K562 (cell line): ENCODE data around the gene SBNO1. TPM values are rescaled to one million over a fixed set of nuclear protein-coding genes. Genes with fewer than 3 reads are reported as not detected.

Experiments used
- ATAC-seq: fragments of 200-7000 bp; cut with Tn5 transposase; 3 replicates; pipeline ENCODE4 v1.9.1; 2020; ENCODE audit warnings: moderate library complexity
- BruUV-seq: library from RNA; stranded (reverse); fragments of 400-500 nt; replicated peaks from 2 replicates; lab custom pipeline; 2021; lab: Mats Ljungman, UMichigan
- CTCF ChIA-PET: fragments of 300-600 bp; formaldehyde crosslinking; extraction: SDS; loops from one replicate; lab custom pipeline; 2021; ENCODE audit warnings: low intra/inter-chr PET ratio; lab: Yijun Ruan, JAX
- POLR2A ChIA-PET: fragments of 300-600, 350-650 bp; sonication (Branson Sonifier 250); formaldehyde crosslinking; extraction: SDS; loops from one replicate; lab custom pipeline; 2021; ENCODE audit warnings: antibody characterized with exemption, inconsistent platforms; lab: Yijun Ruan, JAX
- DNase-seq, 4 experiments: peaks; one replicate each; pipeline versions ENCODE4 v3.0.0 to v3.0.0-alpha.2; 2011 to 2018; ENCODE audit warnings: low spot score in 3 of 4, mixed read lengths in 3 of 4; ENCODE audit errors: extremely low read depth in 1 of 4
- FAIRE-seq: peaks from 2 replicates; lab custom pipeline; 2011; peaks lifted over from hg19 to GRCh38; lab: Jason Lieb, UNC
- H2AFZ ChIP-seq: 2 replicates; pipeline ENCODE4 v1.6.0; 2011; ENCODE audit warnings: low read depth, low read length, control low read depth, inconsistent platforms
- H3K27ac ChIP-seq: fragments of 200-600 bp; 3 replicates; pipeline ENCODE4 v1.8.0; 2011; ENCODE audit warnings: low read depth, mild to moderate bottlenecking, control low read depth, inconsistent platforms, low read length, moderate library complexity, mixed read lengths; ENCODE audit errors: extremely low read depth
- H3K27me3 ChIP-seq, 2 experiments: fragments of 300-600 bp in 1 of 2; 2 replicates in 1 of 2; 3 replicates in 1 of 2; pipeline versions ENCODE4 v1.6.0 to v1.8.0; 2011; ENCODE audit warnings: inconsistent platforms in 2 of 2, low read length in 2 of 2, mild to moderate bottlenecking in 1 of 2, mixed read lengths in 1 of 2, moderate library complexity in 1 of 2; ENCODE audit not compliant: control insufficient read depth in 2 of 2, insufficient read depth in 2 of 2
- H3K36me3 ChIP-seq: fragments of 300-600 bp; 3 replicates; pipeline ENCODE4 v1.8.0; 2011; ENCODE audit warnings: mild to moderate bottlenecking, low read length, inconsistent platforms; ENCODE audit not compliant: control insufficient read depth, insufficient read depth
- H3K4me1 ChIP-seq, 2 experiments: fragments of 200-600 bp in 1 of 2; replicated peaks in 1 of 2; 2 replicates in 1 of 2; 3 replicates in 1 of 2; pipeline versions ENCODE4 v1.5.1 to v1.8.0; 2011; ENCODE audit warnings: inconsistent platforms in 2 of 2, low read length in 2 of 2, mild to moderate bottlenecking in 1 of 2, mixed read lengths in 1 of 2, moderate library complexity in 1 of 2; ENCODE audit not compliant: control insufficient read depth in 2 of 2, insufficient read depth in 2 of 2
- H3K4me2 ChIP-seq: 2 replicates; pipeline ENCODE4 v1.6.1; 2011; ENCODE audit warnings: low read length, control low read depth, inconsistent platforms, mixed read lengths; ENCODE audit not compliant: insufficient read depth
- H3K4me3 ChIP-seq: fragments of 200-600 bp; sonication (generic), shearing (Covaris generic); 2 replicates; pipeline ENCODE4 v1.5.1; 2016; ENCODE audit warnings: control low read depth, inconsistent platforms
- H3K79me2 ChIP-seq: fragments of 200-600 bp; 3 replicates; pipeline ENCODE4 v1.8.0; 2011; ENCODE audit warnings: low read length, inconsistent platforms; ENCODE audit not compliant: control insufficient read depth, insufficient read depth
- H3K9ac ChIP-seq, 2 experiments: 2 replicates each; pipeline versions ENCODE4 v1.6.0 to v1.6.1; 2011; ENCODE audit warnings: low read depth in 2 of 2, low read length in 2 of 2, control low read depth in 1 of 2, inconsistent platforms in 1 of 2, mild to moderate bottlenecking in 1 of 2, mixed read lengths in 1 of 2; ENCODE audit not compliant: insufficient read depth in 1 of 2
- H3K9me1 ChIP-seq: one replicate; pipeline ENCODE4 v1.6.0; 2011; ENCODE audit warnings: inconsistent platforms, mild to moderate bottlenecking, low read length, moderate library complexity; ENCODE audit not compliant: control insufficient read depth, insufficient read depth
- H3K9me3 ChIP-seq: replicated peaks from 2 replicates; pipeline ENCODE4 v1.5.1; 2011; ENCODE audit warnings: low read depth, low read length, inconsistent platforms; ENCODE audit not compliant: control insufficient read depth, insufficient read depth
- H4K20me1 ChIP-seq: replicated peaks from 2 replicates; pipeline ENCODE4 v1.6.1; 2011; ENCODE audit warnings: low read length, inconsistent platforms, mixed read lengths; ENCODE audit not compliant: control insufficient read depth, insufficient read depth
- ARNT ChIP-seq, 2 experiments: fragments of 450-650 bp; IDR thresholded peaks; 2 replicates each; pipeline ENCODE4 v1.6.1; 2016; ENCODE audit warnings: mild to moderate bottlenecking in 1 of 2
- CAMTA2 ChIP-seq: fragments of 250-450 bp; sonication (Bioruptor Pico); conservative IDR thresholded peaks from 2 replicates; pipeline ENCODE4 v1.5.1; 2022
- ELF1 ChIP-seq: fragments of 200-800 bp; sonication (Bioruptor generic); IDR thresholded peaks from 2 replicates; pipeline ENCODE4 v1.6.1; 2016; ENCODE audit warnings: missing genetic modification characterization, missing compliant biosample characterization
- FUS ChIP-seq: fragments of 200-400 bp; formaldehyde crosslinking; optimal IDR thresholded peaks from 2 replicates; pipeline ENCODE3; 2017; ENCODE audit warnings: low read depth, low read length
- IFI16 ChIP-seq: fragments of 250-450 bp; sonication (Bioruptor Pico); IDR thresholded peaks from 2 replicates; pipeline ENCODE4 v2.1.2; 2022; ENCODE audit warnings: mild to moderate bottlenecking, inconsistent platforms
- OTX1 ChIP-seq: fragments of 450-650 bp; formaldehyde crosslinking; IDR thresholded peaks from 2 replicates; pipeline ENCODE4 v1.4.0; 2022; ENCODE audit warnings: mild to moderate bottlenecking
- POLR2A ChIP-seq: fragments of 450-650 bp; conservative IDR thresholded peaks from 2 replicates; pipeline ENCODE4 v1.6.1; 2016
- POLR2AphosphoS2 ChIP-seq: IDR thresholded peaks from 2 replicates; pipeline ENCODE4 v1.6.1; 2012; ENCODE audit warnings: low read length, improper control_type of control experiment
- RBM34 ChIP-seq: fragments of 200-400 bp; formaldehyde crosslinking; IDR thresholded peaks from 2 replicates; pipeline ENCODE4 v1.6.1; 2018; ENCODE audit warnings: low read length, borderline replicate concordance; ENCODE audit not compliant: insufficient read depth
- SMARCA5 ChIP-seq: fragments of 450-650 bp; IDR thresholded peaks from 2 replicates; pipeline ENCODE4 v1.6.1; 2016
- SUPT5H ChIP-seq: fragments of 450-650 bp; IDR thresholded peaks from 2 replicates; pipeline ENCODE4 v1.6.1; 2016
- WHSC1 ChIP-seq: IDR thresholded peaks from one replicate; pipeline ENCODE4 v1.6.1; 2012; ENCODE audit warnings: low read length, control low read depth, inconsistent platforms
- ZKSCAN1 ChIP-seq: fragments of 150-350 bp; IDR thresholded peaks from 2 replicates; pipeline ENCODE4 v1.6.1; 2016; ENCODE audit warnings: low read depth, low read length
- ZNF143 ChIP-seq: sonication (generic); formaldehyde crosslinking; IDR thresholded peaks from 2 replicates; pipeline ENCODE4 v1.9.0; 2022; ENCODE audit warnings: mild to moderate bottlenecking, missing genetic modification reagents
- WGBS: fragments of 100-300 bp; shearing (Covaris generic); methylation state at CpG from one replicate; pipeline ENCODE4 v1.1.6; 2016; ENCODE audit warnings: low coverage, mixed read lengths; ENCODE audit not compliant: insufficient coverage; ENCODE audit errors: missing lambda C conversion rate; 5-methylcytosine and 5-hydroxymethylcytosine counted together
- in situ Hi-C: fragments of 300-500 bp; cut with MboI; formaldehyde crosslinking; loops from 4 replicates; pipeline ENCODE4 v1.15.0; 2018; ENCODE audit warnings: inconsistent platforms, mixed read lengths
- intact Hi-C: fragments of 100-400 bp; cut with micrococcal nuclease; formaldehyde crosslinking; loops from 2 replicates; pipeline ENCODE4 v1.14.2; 2022
- polyA plus RNA-seq, 8 experiments: library from polyadenylated mRNA; depleted of rRNA in 4 of 8; stranded (reverse) in 5 of 8; unstranded in 3 of 8; fragments of >200 nt; fragmentation: Nextera tagmentation in 2 of 8; fragmentation: Illumina TruSeq in 1 of 8; extraction: Ambion mirVana in 2 of 8; extraction: Trizol in 1 of 8; gene quantifications; 2 replicates each; pipeline versions ENCODE4 v1.2.1 to v1.2.3, GENCODE V29; 2011 to 2014; ENCODE audit warnings: inconsistent platforms in 1 of 8, missing spikeins in 1 of 8
- total RNA-seq, 7 experiments: library from RNA; depleted of rRNA in 6 of 7; stranded (reverse); fragments of >200 nt in 6 of 7; fragmentation: Illumina TruSeq in 2 of 7; extraction: Trizol in 2 of 7; gene quantifications; 2 replicates each; pipeline versions ENCODE4 v1.2.1 to v1.2.3, GENCODE V29; 2011 to 2021; ENCODE audit warnings: low replicate concordance in 1 of 7
- TF ChIP-seq, protein P1 (sequence below): fragments of 450-650 bp; conservative IDR thresholded peaks from 2 replicates; pipeline ENCODE4 v1.6.1; 2016; ENCODE audit warnings: missing genetic modification characterization, low read depth, mild to moderate bottlenecking, missing compliant biosample characterization, moderate library complexity
- TF ChIP-seq, protein P2 (sequence below), 2 experiments: fragments of 450-650 bp; IDR thresholded peaks; 2 replicates each; pipeline ENCODE4 v1.6.1; 2016; ENCODE audit warnings: mild to moderate bottlenecking in 2 of 2, borderline replicate concordance in 1 of 2, low read depth in 1 of 2, moderate library complexity in 1 of 2

Gene SBNO1
- total and polyA plus RNA-seq, 9 of the 15 experiments (the other 6 are each of a cell fraction or from before 2014, with no cell fraction given) = 14.9 to 77.1 (median 35.9) TPM

DNA sequence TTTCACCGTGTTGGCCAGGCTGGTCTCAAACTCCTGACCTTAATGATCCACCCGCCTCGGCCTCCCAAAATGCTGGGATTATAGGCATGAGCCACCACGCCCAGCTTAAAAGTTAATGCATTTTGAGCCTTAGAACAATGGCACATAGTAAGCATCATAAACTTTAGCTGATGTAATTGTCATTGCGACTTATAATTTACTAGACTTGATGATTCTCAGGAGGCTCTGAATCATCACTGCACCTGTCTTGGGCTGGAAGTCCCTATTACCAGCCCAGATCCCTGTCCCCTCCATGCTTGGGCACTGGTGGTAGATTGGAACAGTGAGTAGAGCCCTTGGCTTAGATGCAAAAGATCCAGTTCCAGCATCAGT is 45.4 kb upstream of the SBNO1 start:
- peak; percentile 15 for ATAC-seq
- TF ChIP-seq SUPT5H (peak; percentile 25; the same call in 1 of the 2 replicates), FUS (no peak), ELF1 (tag) (no peak), IFI16 (CRISPR knock-in tag) (no peak), ZKSCAN1 (no peak), CAMTA2 (no peak), POLR2A (peak; percentile 16), SMARCA5 (no peak), POLR2AphosphoS2 (peak; percentile 76), ARNT (IDR thresholded peaks at IDR 0.05) (no peak), WHSC1 (no peak), OTX1 (no peak), ZNF143 (CRISPR knock-in tag) (no peak), RBM34 (no peak)
- TF ChIP-seq, protein P1, sequence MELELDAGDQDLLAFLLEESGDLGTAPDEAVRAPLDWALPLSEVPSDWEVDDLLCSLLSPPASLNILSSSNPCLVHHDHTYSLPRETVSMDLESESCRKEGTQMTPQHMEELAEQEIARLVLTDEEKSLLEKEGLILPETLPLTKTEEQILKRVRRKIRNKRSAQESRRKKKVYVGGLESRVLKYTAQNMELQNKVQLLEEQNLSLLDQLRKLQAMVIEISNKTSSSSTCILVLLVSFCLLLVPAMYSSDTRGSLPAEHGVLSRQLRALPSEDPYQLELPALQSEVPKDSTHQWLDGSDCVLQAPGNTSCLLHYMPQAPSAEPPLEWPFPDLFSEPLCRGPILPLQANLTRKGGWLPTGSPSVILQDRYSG (tag) = no peak
- TF ChIP-seq, protein P2, sequence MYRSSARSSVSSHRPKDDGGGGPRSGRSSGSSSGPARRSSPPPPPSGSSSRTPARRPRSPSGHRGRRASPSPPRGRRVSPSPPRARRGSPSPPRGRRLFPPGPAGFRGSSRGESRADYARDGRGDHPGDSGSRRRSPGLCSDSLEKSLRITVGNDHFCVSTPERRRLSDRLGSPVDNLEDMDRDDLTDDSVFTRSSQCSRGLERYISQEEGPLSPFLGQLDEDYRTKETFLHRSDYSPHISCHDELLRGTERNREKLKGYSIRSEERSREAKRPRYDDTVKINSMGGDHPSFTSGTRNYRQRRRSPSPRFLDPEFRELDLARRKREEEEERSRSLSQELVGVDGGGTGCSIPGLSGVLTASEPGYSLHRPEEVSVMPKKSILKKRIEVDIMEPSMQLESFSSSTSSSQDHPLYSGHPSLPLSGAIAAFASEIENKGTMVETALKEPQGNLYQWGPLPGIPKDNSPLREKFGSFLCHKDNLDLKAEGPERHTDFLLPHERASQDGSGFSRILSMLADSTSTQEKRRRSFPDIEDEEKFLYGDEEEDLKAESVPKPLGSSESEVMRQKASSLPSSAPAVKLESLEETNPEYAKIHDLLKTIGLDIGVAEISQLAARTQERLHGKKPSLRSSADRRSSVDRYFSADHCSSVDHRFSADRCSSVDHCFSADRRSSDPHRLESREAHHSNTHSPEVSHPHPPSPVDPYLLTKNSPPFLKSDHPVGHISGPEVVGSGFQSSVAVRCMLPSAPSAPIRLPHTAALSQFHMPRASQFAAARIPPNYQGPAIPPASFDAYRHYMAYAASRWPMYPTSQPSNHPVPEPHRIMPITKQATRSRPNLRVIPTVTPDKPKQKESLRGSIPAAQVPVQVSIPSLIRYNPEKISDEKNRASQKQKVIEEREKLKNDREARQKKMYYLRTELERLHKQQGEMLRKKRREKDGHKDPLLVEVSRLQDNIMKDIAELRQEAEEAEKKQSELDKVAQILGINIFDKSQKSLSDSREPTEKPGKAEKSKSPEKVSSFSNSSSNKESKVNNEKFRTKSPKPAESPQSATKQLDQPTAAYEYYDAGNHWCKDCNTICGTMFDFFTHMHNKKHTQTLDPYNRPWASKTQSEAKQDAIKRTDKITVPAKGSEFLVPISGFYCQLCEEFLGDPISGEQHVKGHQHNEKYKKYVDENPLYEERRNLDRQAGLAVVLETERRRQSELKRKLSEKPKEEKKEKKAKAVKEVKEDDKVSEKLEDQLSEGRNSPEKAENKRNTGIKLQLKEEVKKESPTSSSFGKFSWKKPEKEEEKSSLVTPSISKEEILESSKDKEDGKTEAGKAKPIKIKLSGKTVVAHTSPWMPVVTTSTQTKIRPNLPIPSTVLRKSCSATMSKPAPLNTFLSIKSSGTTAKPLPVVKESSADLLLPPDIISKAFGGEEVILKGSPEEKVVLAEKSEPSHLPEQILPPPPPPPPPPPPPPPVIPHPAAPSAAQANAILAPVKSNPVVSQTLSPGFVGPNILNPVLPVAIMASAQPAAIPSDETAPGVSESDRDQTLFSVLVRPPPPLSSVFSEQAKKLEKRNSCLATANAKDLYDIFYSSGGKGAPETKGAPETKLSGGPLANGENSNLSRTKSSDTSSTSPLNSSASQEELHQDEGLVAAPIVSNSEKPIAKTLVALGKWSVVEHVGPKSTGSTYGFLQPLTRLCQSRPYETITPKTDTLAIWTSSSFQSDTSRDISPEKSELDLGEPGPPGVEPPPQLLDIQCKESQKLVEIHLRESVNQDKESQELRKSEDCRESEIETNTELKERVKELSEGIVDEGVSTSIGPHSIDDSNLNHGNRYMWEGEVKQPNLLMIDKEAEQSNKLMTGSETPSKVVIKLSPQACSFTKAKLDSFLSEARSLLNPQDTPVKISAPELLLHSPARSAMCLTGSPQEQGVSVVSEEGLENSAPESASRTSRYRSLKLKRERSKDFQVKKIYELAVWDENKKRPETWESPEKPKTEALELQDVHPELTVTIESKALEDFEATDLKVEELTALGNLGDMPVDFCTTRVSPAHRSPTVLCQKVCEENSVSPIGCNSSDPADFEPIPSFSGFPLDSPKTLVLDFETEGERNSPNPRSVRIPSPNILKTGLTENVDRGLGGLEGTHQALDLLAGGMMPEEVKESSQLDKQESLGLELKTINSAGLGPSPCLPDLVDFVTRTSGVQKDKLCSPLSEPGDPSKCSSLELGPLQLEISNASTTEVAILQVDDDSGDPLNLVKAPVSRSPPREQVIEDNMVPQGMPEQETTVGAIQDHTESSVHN (IDR thresholded peaks at IDR 0.05; ENCODE audit: borderline replicate concordance in 1 of 2, low read depth in 1 of 2) = no peak
- TF ChIP-seq, all 486 proteins: peak for 3
- ChIA-PET POLR2A (interaction anchor here (0.6 to 1.6 kb wide), 7 partner anchors 11 to 141 kb away, joined by 3 to 6 read pairs (median 4); partner anchors contain the start of gene KMT5A), CTCF (no interaction called here)
- in situ Hi-C loops = no loop called here
- FAIRE-seq (no peak), DNase-seq (peak in 2 of 4 experiments; percentile 4 to 7)
- H3K4me3 ChIP-seq = no peak overlapping the region
- intact Hi-C loops = no loop called here
- H2AFZ ChIP-seq = no peak overlapping the region
- H3K4me1 ChIP-seq = no peaks in the 10 kb centered on the region
- BruUV-seq = no TSS peak
- no peak overlapping the region for H3K9ac ChIP-seq
- H4K20me1 ChIP-seq = no peaks in the 10 kb centered on the region
- H3K79me2 ChIP-seq = no peaks in the 10 kb centered on the region
- peaks cover 35% of the 10 kb centered on the region; the same call in 2 of the 3 replicates for H3K36me3 ChIP-seq
- WGBS = 78% methylated on average over 5 of the region's 5 CpGs
- H3K27me3 ChIP-seq = no peaks in the 10 kb centered on the region
- H3K27ac ChIP-seq = no peak overlapping the region
- no peaks in the 10 kb centered on the region for H3K9me1 ChIP-seq
- H3K9me3 ChIP-seq = no peaks in the 10 kb centered on the region
- no peak overlapping the region for H3K4me2 ChIP-seq
